GM10266 (cell line): ENCODE measurements around the gene ARL8B.

Experiments
- DNase-seq: peaks from one replicate; pipeline ENCODE4 v3.0.0; 2012; ENCODE audit errors: extremely low spot score
- CTCF ChIP-seq: IDR thresholded peaks from 2 replicates; pipeline ENCODE4 v1.5.1; 2012; ENCODE audit warnings: mild to moderate bottlenecking, low read depth; ENCODE audit not compliant: control insufficient read depth, insufficient read depth; ENCODE audit errors: missing control alignments

ARL8B gene

GRCh38 chr3:5115506-5116162, 6.5 kb upstream of the ARL8B start:
- DNase-seq, result peak; percentile 43
- TF ChIP-seq CTCF, result no peak

- TF ChIP-seq CTCF, result no peak
- peak; percentile 11 for DNase-seq
Observed at GRCh38 chr3:5116538-5116937, 5.6 kb upstream of the ARL8B start.

GRCh38 chr3:5120446-5120845, 1.6 kb upstream of the ARL8B start:
- no peak for TF ChIP-seq CTCF
- peak; percentile 16 for DNase-seq

- DNase-seq, result peak; percentile 47
- no peak for TF ChIP-seq CTCF
Observed at GRCh38 chr3:5122741-5123706, 932 bp downstream of the ARL8B start.

GRCh38 chr3:5123937-5124336, 1.8 kb downstream of the ARL8B start:
- no peak for DNase-seq
- no peak for TF ChIP-seq CTCF

- DNase-seq, result no peak
- TF ChIP-seq CTCF, result no peak
Observed at GRCh38 chr3:5126586-5126985, 4.5 kb downstream of the ARL8B start.

- TF ChIP-seq CTCF, result no peak
- no peak for DNase-seq
Observed at GRCh38 chr3:5128849-5129248, 6.8 kb downstream of the ARL8B start.
